Pancreas (tissue), 10 donors: ENCODE measurements around the gene TACC3. TPM values are rescaled to one million over a fixed set of nuclear protein-coding genes. Genes with fewer than 3 reads are reported as not detected.

ENCODE experiments used
- ATAC-seq, 4 donors: fragments of 200-7000 bp; cut with Tn5 transposase; one replicate each; pipeline versions ENCODE4 v1.8.0 to v1.9.1; 2020; ENCODE audit warnings: mild to moderate bottlenecking in 4 of 4, moderate library complexity in 4 of 4
- DNase-seq, 6 donors: peaks; one replicate each; pipeline ENCODE4 v3.0.0-alpha.2; 2020
- FAIRE-seq: peaks from 2 replicates; lab custom pipeline; 2012; peaks lifted over from hg19 to GRCh38; lab: Jason Lieb, UNC
- H3K27ac ChIP-seq, 4 donors: fragments of 200-600 bp; sonication (generic); 1 replicate in 3 of 4; 2 replicates in 1 of 4; pipeline versions ENCODE4 v1.5.0 to v1.8.0; 2020
- H3K27me3 ChIP-seq, 4 donors: fragments of 200-600 bp; one replicate each; pipeline ENCODE4 v1.8.0; 2021
- H3K36me3 ChIP-seq, 3 donors: fragments of 200-600 bp; sonication (generic) in 1 of 3; one replicate each; pipeline versions ENCODE4 v1.5.0 to v1.8.0; 2020 to 2021
- H3K4me1 ChIP-seq, 3 donors: fragments of 200-600 bp; one replicate each; pipeline ENCODE4 v1.8.0; 2021
- H3K4me3 ChIP-seq, 4 donors: fragments of 200-600 bp; sonication (generic) in 2 of 4; one replicate each; pipeline versions ENCODE4 v1.5.0 to v1.8.0; 2020 to 2021
- H3K9me3 ChIP-seq, 4 donors: fragments of 200-600 bp; one replicate each; pipeline ENCODE4 v1.8.0; 2021
- CTCF ChIP-seq, 4 donors: fragments of 200-600 bp; sonication (generic) in 3 of 4; IDR thresholded peaks; one replicate each; pipeline versions ENCODE4 v1.5.0 to v1.8.0; 2021; ENCODE audit warnings: antibody characterized with exemption in 4 of 4
- WGBS, 2 donors: extraction: QIAGEN DNeasy Blood & Tissue Kit; methylation state at CpG; one replicate each; pipeline ENCODE4 v1.1.7; 2013; 5-methylcytosine and 5-hydroxymethylcytosine counted together
- intact Hi-C, 3 donors: fragments of 100-400 bp; cut with DNase I; formaldehyde crosslinking; loops; one replicate each; pipeline versions ENCODE4 v1.11.1 to v1.14.2; 2022
- polyA plus RNA-seq, 2 donors: library from polyadenylated mRNA; stranded (reverse); fragments of 200-250 nt; gene quantifications; one replicate each; pipeline ENCODE4 v1.2.3, GENCODE V29; 2013
- total RNA-seq, 6 donors: library from RNA; stranded (reverse); fragmentation: NEBNext Ultra II Directional in 4 of 6; extraction: Animal tissue kit (Norgen Biotek cat#: 25700) in 4 of 6; gene quantifications; one replicate each; pipeline versions ENCODE4 v1.2.1 to v1.2.4, GENCODE V29; 2021 to 2023
- donor health status: healthy with polysubstance abuse.
- donor health status: DM: no; HTN: no; CAD: no; lungs with moderate emphysema.
- donor health status: DM: no; HTN: no; CAD: no.
- donor health status: control.
- donor health status: control.
- donor health status: Bipolar disorder and iron deficiency.
- donor health status: DM: yes; HTN: yes; CAD: no.
- donor health status: DM: no; HTN: no; CAD: no.
- donor health status: DM: no; HTN: no; CAD: no.
- donor health status: DM: yes; HTN: yes; CAD: no.

Gene TACC3
- total and polyA plus RNA-seq, 8 donors: 0.97 to 4.8 (median 3.3) TPM

GRCh38 chr4:1766106-1767060 lies 45.1 kb downstream of the TACC3 start:
- H3K27ac ChIP-seq: peak overlapping the region; percentile 85 to 88 (median 86)
- no peak for FAIRE-seq
- H3K4me1 ChIP-seq: peaks cover 0 to 2% (median 0%) of the 10 kb centered on the region in 3 donors
- DNase-seq: peak in 3 of 6 donors; percentile 45 to 67 (median 49)
- no peaks in the 10 kb centered on the region for H3K36me3 ChIP-seq
- H3K27me3 ChIP-seq: no peaks in the 10 kb centered on the region
- no peaks in the 10 kb centered on the region for H3K9me3 ChIP-seq
- no peak for TF ChIP-seq CTCF (IDR thresholded peaks at IDR 0.05)
- H3K4me3 ChIP-seq: peak overlapping the region in 2 of 4 donors; percentile 42 to 49
- peak; percentile 26 to 54 (median 40) for ATAC-seq
- 28 to 41% methylated on average over 26 to 41 of the region's 41 CpGs for WGBS, 2 donors
- intact Hi-C loops: no loop called here

GRCh38 chr4:1767061-1767769 lies 45.9 kb downstream of the TACC3 start:
- no peak for TF ChIP-seq CTCF (IDR thresholded peaks at IDR 0.05)
- peak overlapping the region in 3 of 4 donors; percentile 23 to 49 (median 42) for H3K4me3 ChIP-seq
- 2 to 7% methylated on average over 20 to 82 of the region's 84 CpGs for whole genome bisulfite sequencing, 2 donors
- H3K4me1 ChIP-seq: peaks cover 0 to 2% (median 0%) of the 10 kb centered on the region in 3 donors
- H3K27ac ChIP-seq: peak overlapping the region; percentile 85 to 89 (median 86)
- peak; percentile 4 to 29 (median 26) for ATAC-seq
- intact Hi-C loops: no loop called here
- H3K9me3 ChIP-seq: no peaks in the 10 kb centered on the region
- peak in 2 of 6 donors; percentile 45 to 72 for DNase-seq
- H3K36me3 ChIP-seq: no peaks in the 10 kb centered on the region
- no peaks in the 10 kb centered on the region for H3K27me3 ChIP-seq
- FAIRE-seq: no peak

GRCh38 chr4:1767770-1768366 lies 46.5 kb downstream of the TACC3 start:
- intact Hi-C loops: no loop called here
- no peaks in the 10 kb centered on the region for H3K9me3 ChIP-seq
- ATAC-seq (peak; percentile 20 to 30 (median 24)), DNase-seq (peak in 3 of 6 donors; percentile 60 to 75 (median 61)), FAIRE-seq (no peak)
- peak in 1 of 4 donors; percentile 12 for TF ChIP-seq CTCF (IDR thresholded peaks at IDR 0.05)
- WGBS, 2 donors: 22 to 39% methylated on average over 13 to 27 of the region's 32 CpGs
- H3K27ac ChIP-seq: peak overlapping the region; percentile 84 to 89 (median 86)
- no peaks in the 10 kb centered on the region for H3K27me3 ChIP-seq
- H3K4me3 ChIP-seq: peak overlapping the region in 3 of 4 donors; percentile 23 to 49 (median 42)
- peaks cover 0 to 2% (median 0%) of the 10 kb centered on the region in 3 donors for H3K4me1 ChIP-seq
- no peaks in the 10 kb centered on the region for H3K36me3 ChIP-seq

GRCh38 chr4:1768367-1769034 lies 47.2 kb downstream of the TACC3 start:
- no peaks in the 10 kb centered on the region for H3K27me3 ChIP-seq
- peak overlapping the region in 2 of 4 donors; percentile 42 to 49 for H3K4me3 ChIP-seq
- FAIRE-seq (no peak), ATAC-seq (peak; percentile 42 to 55 (median 50)), DNase-seq (peak in 4 of 6 donors; percentile 50 to 76 (median 72))
- H3K9me3 ChIP-seq: no peaks in the 10 kb centered on the region
- WGBS, 2 donors: 71 to 72% methylated on average over 23 of the region's 23 CpGs
- H3K36me3 ChIP-seq: no peaks in the 10 kb centered on the region
- TF ChIP-seq CTCF (IDR thresholded peaks at IDR 0.05): no peak
- H3K4me1 ChIP-seq: peaks cover 0 to 2% (median 0%) of the 10 kb centered on the region in 3 donors
- intact Hi-C loops: no loop called here
- H3K27ac ChIP-seq: peak overlapping the region; percentile 84 to 89 (median 86)
